Pancreas (tissue), 10 donors: ENCODE measurements around the gene ATOSA. TPM values are rescaled to one million over a fixed set of nuclear protein-coding genes. Genes with fewer than 3 reads are reported as not detected.
A peak's percentile ranks its signal among the peaks of the same experiment; 100 is the strongest.

Experiments used
- ATAC-seq, 4 donors: fragments of 200-7000 bp; cut with Tn5 transposase; one replicate each; pipeline versions ENCODE4 v1.8.0 to v1.9.1; 2020; ENCODE audit warnings: mild to moderate bottlenecking in 4 of 4, moderate library complexity in 4 of 4
- DNase-seq, 6 donors: peaks; one replicate each; pipeline ENCODE4 v3.0.0-alpha.2; 2020
- FAIRE-seq: peaks from 2 replicates; lab custom pipeline; 2012; peaks lifted over from hg19 to GRCh38; lab: Jason Lieb, UNC
- H3K27ac ChIP-seq, 4 donors: fragments of 200-600 bp; sonication (generic); 1 replicate in 3 of 4; 2 replicates in 1 of 4; pipeline versions ENCODE4 v1.5.0 to v1.8.0; 2020
- H3K27me3 ChIP-seq, 4 donors: fragments of 200-600 bp; one replicate each; pipeline ENCODE4 v1.8.0; 2021
- H3K36me3 ChIP-seq, 3 donors: fragments of 200-600 bp; sonication (generic) in 1 of 3; one replicate each; pipeline versions ENCODE4 v1.5.0 to v1.8.0; 2020 to 2021
- H3K4me1 ChIP-seq, 3 donors: fragments of 200-600 bp; one replicate each; pipeline ENCODE4 v1.8.0; 2021
- H3K4me3 ChIP-seq, 4 donors: fragments of 200-600 bp; sonication (generic) in 2 of 4; one replicate each; pipeline versions ENCODE4 v1.5.0 to v1.8.0; 2020 to 2021
- H3K9me3 ChIP-seq, 4 donors: fragments of 200-600 bp; one replicate each; pipeline ENCODE4 v1.8.0; 2021
- WGBS, 2 donors: extraction: QIAGEN DNeasy Blood & Tissue Kit; methylation state at CpG; one replicate each; pipeline ENCODE4 v1.1.7; 2013; 5-methylcytosine and 5-hydroxymethylcytosine counted together
- intact Hi-C, 3 donors: fragments of 100-400 bp; cut with DNase I; formaldehyde crosslinking; loops; one replicate each; pipeline versions ENCODE4 v1.11.1 to v1.14.2; 2022
- polyA plus RNA-seq, 2 donors: library from polyadenylated mRNA; stranded (reverse); fragments of 200-250 nt; gene quantifications; one replicate each; pipeline ENCODE4 v1.2.3, GENCODE V29; 2013
- total RNA-seq, 6 donors: library from RNA; stranded (reverse); fragmentation: NEBNext Ultra II Directional in 4 of 6; extraction: Animal tissue kit (Norgen Biotek cat#: 25700) in 4 of 6; gene quantifications; one replicate each; pipeline versions ENCODE4 v1.2.1 to v1.2.4, GENCODE V29; 2021 to 2023
- TF ChIP-seq, protein P1 (sequence below), 4 donors: fragments of 200-600 bp; sonication (generic) in 3 of 4; IDR thresholded peaks; one replicate each; pipeline versions ENCODE4 v1.5.0 to v1.8.0; 2021; ENCODE audit warnings: antibody characterized with exemption in 4 of 4
- donor health status: healthy with polysubstance abuse.
- donor health status: DM: no; HTN: no; CAD: no; lungs with moderate emphysema.
- donor health status: DM: no; HTN: no; CAD: no.
- donor health status: control.
- donor health status: control.
- donor health status: Bipolar disorder and iron deficiency.
- donor health status: DM: yes; HTN: yes; CAD: no.
- donor health status: DM: no; HTN: no; CAD: no.
- donor health status: DM: no; HTN: no; CAD: no.
- donor health status: DM: yes; HTN: yes; CAD: no.

Gene ATOSA
- total and polyA plus RNA-seq, 8 donors = 24.6 to 48.9 (median 36.6) TPM

DNA sequence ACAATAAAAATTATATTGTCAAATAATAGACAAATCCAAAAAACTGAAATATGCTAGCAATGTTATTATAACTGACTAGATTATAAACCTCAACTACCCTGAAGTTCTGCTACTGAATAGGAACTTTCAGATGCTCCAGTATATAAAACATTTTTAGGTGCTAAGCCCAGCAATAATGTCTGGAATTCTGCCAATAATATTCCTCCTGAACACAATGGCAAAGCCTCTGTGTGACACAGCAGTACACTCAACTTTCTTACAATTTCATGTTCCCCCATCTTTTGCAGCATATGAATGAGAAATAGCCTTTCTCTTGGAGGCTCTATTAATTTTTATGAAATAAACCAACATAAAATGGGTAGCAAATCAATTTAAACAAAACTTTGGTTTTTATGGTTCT lies 29.5 kb downstream of the ATOSA start:
- no peaks in the 10 kb centered on the region for H3K9me3 ChIP-seq
- H3K36me3 ChIP-seq = no peaks in the 10 kb centered on the region
- intact Hi-C loops = no loop called here

DNA sequence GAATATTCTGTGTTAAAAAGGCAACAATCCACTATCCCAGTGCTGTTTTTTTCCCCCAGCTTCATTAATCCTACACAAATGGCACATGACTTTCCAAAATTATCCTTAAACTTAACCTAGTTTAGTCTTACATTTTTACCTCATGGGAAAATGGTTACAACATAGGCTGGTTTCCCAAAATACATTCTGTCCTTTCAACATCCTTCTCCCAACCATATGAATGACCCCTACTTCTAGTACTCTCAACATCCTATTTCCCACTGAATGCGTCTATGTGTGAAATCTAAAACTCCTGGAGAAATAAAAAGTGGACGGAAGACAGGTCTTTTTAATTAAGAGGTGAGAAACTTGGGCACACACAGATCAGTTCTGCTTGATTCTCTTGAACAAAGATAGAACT lies 33.3 kb downstream of the ATOSA start:
- no peak for DNase-seq
- peaks cover 0 to 3% (median 0%) of the 10 kb centered on the region in 3 donors for H3K4me1 ChIP-seq
- H3K36me3 ChIP-seq = no peaks in the 10 kb centered on the region
- WGBS, 2 donors = 94 to 96% methylated on average over 2 of the region's 2 CpGs
- H3K9me3 ChIP-seq = no peaks in the 10 kb centered on the region
- H3K4me3 ChIP-seq = no peak overlapping the region
- H3K27ac ChIP-seq = no peak overlapping the region
- intact Hi-C loops = no loop called here
- FAIRE-seq = no peak
- no peak for ATAC-seq
- H3K27me3 ChIP-seq = no peaks in the 10 kb centered on the region
- TF ChIP-seq, protein P1, sequence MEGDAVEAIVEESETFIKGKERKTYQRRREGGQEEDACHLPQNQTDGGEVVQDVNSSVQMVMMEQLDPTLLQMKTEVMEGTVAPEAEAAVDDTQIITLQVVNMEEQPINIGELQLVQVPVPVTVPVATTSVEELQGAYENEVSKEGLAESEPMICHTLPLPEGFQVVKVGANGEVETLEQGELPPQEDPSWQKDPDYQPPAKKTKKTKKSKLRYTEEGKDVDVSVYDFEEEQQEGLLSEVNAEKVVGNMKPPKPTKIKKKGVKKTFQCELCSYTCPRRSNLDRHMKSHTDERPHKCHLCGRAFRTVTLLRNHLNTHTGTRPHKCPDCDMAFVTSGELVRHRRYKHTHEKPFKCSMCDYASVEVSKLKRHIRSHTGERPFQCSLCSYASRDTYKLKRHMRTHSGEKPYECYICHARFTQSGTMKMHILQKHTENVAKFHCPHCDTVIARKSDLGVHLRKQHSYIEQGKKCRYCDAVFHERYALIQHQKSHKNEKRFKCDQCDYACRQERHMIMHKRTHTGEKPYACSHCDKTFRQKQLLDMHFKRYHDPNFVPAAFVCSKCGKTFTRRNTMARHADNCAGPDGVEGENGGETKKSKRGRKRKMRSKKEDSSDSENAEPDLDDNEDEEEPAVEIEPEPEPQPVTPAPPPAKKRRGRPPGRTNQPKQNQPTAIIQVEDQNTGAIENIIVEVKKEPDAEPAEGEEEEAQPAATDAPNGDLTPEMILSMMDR (IDR thresholded peaks at IDR 0.05) = no peak

More for the DNA sequence above, 29.5 kb downstream of the ATOSA start:
- no peak overlapping the region for H3K4me3 ChIP-seq
- FAIRE-seq = no peak
- no peaks in the 10 kb centered on the region for H3K27me3 ChIP-seq
- H3K27ac ChIP-seq = no peak overlapping the region
- no peak for DNase-seq
- no peak for ATAC-seq
- peaks cover 0 to 28% (median 14%) of the 10 kb centered on the region in 3 donors for H3K4me1 ChIP-seq
- TF ChIP-seq, protein P1 (IDR thresholded peaks at IDR 0.05) = no peak

DNA sequence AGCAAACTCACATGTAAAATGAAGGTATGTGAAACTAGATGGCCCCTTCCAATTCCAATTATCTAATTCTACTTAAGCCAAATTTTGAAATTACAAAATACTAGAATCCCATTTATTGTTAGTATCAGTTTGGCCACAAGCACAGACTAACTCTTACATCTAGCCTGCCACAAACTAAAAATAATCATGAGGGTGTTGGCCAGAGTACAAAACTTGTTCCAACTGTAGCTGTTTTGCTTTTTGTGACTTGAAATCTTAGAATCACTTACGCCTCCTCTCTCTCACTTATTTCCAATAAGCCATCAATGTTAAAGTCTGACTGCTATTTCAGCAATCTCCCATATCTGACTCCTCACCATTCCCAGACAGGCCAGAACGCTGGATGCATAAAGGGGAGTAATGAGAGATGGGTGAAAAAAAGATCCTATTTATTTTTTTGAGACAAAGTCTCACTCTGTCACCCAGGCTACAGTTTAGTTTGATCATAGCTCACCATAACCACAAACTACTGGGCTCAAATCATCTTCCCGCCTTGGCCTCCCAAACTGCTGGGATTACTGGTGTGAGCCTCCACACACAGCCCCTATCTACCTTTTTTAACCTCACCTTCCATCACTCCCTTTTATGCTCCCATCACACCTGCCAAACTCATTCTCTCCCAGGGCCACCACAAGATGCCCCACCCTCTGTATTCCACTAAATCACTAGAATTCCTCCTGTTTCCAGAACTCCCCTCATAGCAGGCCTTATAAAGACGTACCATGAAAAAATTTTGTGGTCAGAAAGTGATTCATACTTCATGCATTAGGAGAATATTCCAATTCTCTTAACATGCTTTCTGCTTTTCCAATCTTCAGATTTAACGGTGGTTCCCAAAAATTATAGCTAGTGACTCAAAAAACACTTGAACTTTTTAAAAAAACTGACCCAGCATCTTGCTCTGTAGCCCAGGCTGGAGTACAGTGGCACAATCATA lies 36.5 kb downstream of the ATOSA start:
- H3K27ac ChIP-seq = no peak overlapping the region
- intact Hi-C loops = no loop called here

DNA sequence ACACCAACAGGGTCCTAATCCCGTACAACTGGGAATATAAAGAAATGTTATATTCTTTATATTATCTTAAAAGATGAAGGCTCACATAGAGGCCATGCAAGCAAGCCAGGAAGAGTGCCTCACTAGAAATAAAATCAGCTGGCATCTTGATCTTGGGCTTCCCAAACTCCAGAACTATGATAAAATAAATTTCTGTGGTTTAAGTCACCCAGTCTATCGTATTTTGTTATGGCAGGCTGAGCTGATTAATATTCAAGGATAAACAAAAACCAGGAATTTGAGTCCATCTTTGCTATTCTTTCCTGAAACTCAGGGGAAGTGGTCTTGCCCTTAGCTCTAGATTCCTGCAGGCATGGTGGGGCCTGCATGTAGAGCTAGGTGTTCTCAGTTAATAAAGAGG lies 42.7 kb downstream of the ATOSA start:
- Histone ChIP-seq H3K9me3 (no peaks in the 10 kb centered on the region), H3K4me3 (no peak overlapping the region), H3K4me1 (peaks cover 0 to 19% (median 10%) of the 10 kb centered on the region in 3 donors), H3K36me3 (peaks cover 0 to 18% (median 7%) of the 10 kb centered on the region in 3 donors), H3K27me3 (no peaks in the 10 kb centered on the region), H3K27ac (no peak overlapping the region)
- ATAC-seq (no peak), DNase-seq (no peak), FAIRE-seq (no peak)
- intact Hi-C loops = no loop called here
- TF ChIP-seq, protein P1 (IDR thresholded peaks at IDR 0.05) = no peak
- WGBS, 2 donors = 88 to 95% methylated on average over 2 of the region's 2 CpGs

More for the DNA sequence above, 36.5 kb downstream of the ATOSA start:
- TF ChIP-seq, protein P1 (IDR thresholded peaks at IDR 0.05) = no peak
- WGBS, 2 donors = 88 to 89% methylated on average over 5 of the region's 5 CpGs
- no peak overlapping the region for H3K4me3 ChIP-seq
- H3K27me3 ChIP-seq = no peaks in the 10 kb centered on the region
- H3K36me3 ChIP-seq = peaks cover 0 to 5% (median 4%) of the 10 kb centered on the region in 3 donors
- no peak for DNase-seq
- no peaks in the 10 kb centered on the region for H3K4me1 ChIP-seq
- FAIRE-seq = no peak
- peak in 2 of 4 donors; percentile 9 to 57 for ATAC-seq
- no peaks in the 10 kb centered on the region for H3K9me3 ChIP-seq

DNA sequence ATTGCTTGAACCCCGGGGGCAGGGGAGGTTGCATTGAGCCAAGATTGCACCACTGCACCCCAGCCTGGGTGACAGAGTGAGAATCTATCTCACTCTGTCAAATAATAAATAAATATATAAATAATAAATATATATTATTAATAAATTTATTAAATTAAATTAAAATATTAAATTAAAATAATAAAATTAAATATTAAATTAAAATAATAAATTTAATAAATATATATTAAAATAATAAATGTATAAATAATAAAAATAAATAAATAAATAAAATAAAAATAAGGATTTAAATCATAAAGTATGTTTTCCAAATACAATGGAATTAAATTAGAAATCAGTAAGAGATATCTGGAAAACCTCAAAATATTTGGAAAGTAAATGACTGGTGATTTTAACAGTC lies 43.3 kb downstream of the ATOSA start:
- WGBS, 2 donors = 98 to 100% methylated on average over 1 of the region's 1 CpG
- TF ChIP-seq, protein P1 (IDR thresholded peaks at IDR 0.05) = no peak
- peaks cover 0 to 18% (median 7%) of the 10 kb centered on the region in 3 donors for H3K36me3 ChIP-seq

More for the DNA sequence above, 43.3 kb downstream of the ATOSA start:
- Histone ChIP-seq H3K4me3 (no peak overlapping the region), H3K27me3 (no peaks in the 10 kb centered on the region), H3K4me1 (peaks cover 0 to 19% (median 10%) of the 10 kb centered on the region in 3 donors), H3K9me3 (no peaks in the 10 kb centered on the region), H3K27ac (no peak overlapping the region)
- DNase-seq (no peak), ATAC-seq (no peak), FAIRE-seq (peak; percentile 99)
- intact Hi-C loops = no loop called here
